Activated CD8-positive, alpha-beta memory T cell treated with anti-CD3 and anti-CD28 coated beads, Interleukin-2, amount 50 U/mL, for 24 hours (primary cell): ENCODE results near the gene ADAMTS17.
"Not testable (repeated sequence)": the region's sequence is repeated elsewhere in the genome, so short reads cannot be mapped to it uniquely, and the experiment has no call there.

Source experiments
- DNase-seq: peaks from one replicate; pipeline ENCODE4 v3.0.0-alpha.2; 2020; ENCODE audit errors: extremely low read depth

ADAMTS17 gene

DNA sequence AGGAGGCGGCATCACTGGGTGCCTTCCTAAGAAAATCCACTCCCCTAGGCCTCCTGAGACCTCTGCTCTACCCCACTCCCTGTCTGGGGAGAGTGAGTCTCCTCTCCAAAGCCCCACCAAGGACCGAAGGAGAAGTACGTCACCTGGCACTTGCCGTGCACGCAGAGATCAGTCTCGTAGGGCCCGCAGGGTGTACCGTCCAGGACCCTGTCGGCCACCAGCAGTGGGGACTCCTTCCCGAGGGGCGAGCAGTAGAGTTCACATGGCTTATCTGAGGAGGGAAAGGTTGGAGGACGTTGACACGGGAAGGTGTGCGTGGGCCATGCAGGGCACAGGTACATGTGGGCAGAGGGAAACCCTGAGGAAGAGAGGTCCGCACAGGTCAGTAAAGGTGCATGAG lies 232.9 kb downstream of the ADAMTS17 start:
- DNase-seq = no peak

DNA sequence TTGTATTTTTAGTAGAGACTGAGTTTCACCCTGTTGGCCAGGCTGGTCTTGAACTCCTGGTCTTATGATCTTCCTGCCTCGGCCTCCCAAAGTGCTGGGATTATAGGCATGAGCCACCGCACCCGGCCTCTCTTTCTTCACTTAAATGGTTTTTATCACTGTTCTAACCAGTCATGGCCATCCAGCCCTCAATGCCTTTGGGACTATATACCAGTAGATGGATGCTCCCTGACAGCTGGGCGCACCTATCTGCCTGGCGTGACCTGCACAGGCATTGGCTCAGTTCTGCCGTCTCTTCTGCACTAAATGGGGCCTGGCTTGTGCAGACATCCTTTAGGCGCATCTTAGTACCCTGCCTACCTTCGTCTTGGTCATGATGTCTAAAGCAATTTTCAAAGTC lies 233.4 kb downstream of the ADAMTS17 start:
- DNase-seq = no peak

DNA sequence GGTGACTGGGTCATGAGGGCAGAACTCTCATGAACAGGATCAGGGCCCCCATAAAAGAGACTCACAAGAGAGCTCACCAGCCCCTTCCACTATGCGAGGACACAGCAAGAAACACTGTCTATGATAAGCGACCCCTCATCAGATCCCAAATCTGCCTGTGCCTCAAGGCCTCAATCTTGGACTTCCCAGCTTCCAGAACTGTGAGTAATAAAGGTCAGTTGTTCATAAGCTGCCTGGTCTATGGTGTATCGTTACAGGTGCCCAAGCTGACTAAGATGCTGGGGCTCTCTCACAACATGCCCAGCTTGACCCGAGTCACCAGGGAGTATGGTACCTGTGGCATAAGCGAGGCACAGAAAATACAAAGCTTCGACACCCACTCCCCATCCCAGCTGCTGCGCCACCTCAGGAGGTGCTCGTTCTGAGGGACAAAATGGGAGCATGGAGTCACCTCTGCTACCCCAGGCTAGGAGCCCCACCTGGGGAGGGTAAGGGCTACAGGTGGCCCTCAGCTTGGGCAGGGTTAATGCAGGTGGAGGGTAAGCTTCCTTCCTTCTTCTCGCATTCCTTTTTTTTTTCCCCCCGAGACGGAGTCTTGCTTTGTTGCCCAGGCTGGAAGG lies 234.1 kb downstream of the ADAMTS17 start:
- no peak for DNase-seq

DNA sequence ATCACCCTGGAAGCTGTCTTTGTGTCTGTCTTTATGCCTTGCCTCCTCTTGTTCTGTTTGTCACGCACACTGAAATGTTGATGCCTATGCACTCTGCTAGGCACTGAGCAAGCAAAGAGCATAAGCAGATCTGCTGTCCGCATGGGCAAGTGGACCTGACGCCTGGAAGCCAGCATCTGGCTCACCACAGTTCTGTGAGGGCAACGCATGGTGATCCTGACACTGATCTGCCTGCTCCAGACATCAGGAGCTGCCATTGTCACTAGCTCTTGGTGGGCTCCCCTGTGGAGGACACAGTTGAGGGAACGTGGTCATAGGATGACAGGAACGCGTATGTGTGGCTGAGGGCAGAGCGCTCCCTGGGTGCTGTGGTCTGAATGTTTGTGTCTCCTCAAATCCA lies 234.6 kb downstream of the ADAMTS17 start:
- no peak for DNase-seq

DNA sequence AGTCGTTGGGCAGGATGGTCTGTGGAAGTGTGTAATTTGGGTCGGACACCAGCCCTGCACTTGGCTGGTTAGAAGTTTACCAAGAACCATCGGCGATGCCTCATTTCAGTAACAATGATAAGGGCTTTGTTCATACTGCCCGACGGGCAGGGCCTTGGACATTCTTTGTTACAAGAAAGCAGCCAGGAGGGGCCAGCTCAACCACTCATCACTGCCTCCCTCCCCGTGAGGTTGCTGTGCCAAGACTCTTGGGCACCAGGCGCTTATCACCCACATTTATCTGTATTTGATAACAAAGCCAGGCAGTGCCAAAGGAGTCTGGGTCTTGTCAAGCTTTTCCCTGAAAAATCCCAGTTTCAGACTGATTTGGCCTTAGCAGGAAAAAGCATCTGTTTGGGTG lies 235.0 kb downstream of the ADAMTS17 start:
- no peak for DNase-seq

DNA sequence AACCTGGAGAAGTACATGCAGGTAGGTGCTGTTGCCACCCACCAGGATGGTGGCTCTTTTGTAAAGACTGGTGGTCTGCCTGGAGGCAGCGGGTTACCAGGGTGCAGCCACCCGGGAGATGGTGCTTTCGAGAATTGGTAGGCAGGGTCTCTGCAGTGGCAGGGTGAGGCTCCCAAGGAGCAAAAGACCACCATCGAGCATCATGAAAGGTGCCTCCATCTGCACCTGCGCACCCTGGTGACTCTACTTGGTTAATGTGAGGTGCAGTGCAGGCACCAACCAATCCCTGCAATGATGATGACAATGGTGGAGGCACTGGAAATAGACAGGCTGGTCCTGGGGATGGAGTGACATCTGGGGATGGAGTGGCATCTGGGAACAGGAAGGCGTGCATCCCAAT lies 236.7 kb downstream of the ADAMTS17 start:
- no peak for DNase-seq

DNA sequence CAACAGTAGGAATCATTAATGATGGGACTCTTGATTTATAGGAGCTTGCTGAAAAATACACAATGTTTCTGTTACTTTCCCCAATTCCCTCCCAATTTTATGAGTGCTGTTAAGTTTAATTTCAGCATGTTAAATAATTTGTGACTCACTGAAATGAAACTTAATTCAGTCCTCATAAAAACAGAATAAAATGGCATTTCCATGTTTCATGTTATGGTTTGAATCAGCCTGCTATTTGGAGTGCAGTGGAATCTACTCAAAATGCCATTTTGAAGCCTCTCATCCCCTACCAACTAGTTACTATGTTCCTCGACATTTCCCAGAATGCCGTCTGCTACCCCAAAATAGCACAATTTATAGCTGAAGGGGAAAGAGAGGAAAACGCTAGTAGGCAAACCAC lies 237.5 kb downstream of the ADAMTS17 start:
- no peak for DNase-seq

DNA sequence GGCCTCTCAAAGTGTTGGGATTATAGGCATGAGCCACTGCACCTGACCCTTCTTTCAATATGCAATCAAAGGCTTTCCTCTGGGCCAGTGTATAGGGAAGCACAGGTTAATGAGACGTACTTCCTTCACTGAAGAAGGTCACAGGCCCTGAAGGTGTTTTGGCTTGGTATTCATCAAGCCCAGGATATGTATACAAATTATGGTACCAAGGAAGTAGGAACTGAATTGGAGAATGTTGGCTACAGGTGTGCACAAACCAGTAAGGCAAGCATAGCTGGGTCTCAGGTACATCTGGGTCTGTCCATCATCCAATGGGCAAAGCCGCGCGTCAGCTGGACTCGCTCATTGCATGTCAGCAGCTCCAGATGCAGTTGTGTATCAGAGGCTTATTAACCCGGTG lies 237.9 kb downstream of the ADAMTS17 start:
- DNase-seq = no peak

DNA sequence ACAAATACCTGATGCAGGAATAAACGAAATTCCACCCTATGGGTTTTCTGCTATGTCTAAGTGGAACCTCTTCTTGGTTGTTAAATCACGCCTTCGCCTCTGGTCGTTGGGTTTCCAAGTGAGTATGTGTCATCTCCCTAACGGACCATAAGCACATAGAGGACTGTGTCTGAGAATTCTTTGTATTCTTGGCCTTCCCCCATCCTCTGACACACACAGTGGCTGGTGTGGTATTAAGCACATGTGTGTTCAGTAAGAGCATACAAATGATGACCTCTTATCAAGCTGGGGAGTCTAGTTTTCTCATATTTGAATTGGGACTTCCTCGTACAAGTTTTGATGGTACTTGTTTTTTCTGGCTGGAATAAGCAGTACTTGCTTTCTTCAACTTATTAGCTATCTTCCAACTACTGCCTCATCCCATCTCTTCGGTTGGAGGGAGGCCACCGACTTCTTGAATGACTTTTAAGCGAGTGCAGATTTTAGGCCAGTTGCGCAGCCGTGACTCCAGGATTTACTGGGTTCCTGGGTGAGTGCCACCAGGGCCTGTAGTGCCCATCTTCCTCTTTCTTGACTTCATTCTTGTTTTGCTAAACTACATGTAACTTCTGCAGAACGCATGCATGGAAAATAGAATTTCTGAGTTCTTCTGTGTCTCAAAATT lies 240.2 kb downstream of the ADAMTS17 start:
- no peak for DNase-seq

DNA sequence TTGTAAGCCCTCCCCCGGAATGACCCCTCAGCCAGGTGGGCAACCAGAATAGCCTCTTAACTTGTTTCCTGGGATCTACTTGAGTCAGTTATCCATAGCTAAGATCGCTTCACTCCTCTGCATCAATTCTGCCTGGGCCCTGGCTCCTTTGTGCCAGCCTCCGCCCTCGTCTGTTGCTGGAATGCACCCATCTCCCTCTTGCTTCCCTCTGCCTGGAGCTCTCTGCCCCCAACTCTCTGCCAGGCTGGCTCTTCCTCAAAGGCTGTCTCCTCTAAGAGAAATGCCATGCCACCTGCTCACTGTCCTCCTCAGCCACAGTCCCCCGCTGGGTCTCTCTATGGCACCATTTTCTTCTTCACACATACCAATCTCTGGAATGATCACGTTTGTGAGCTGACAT lies 240.8 kb downstream of the ADAMTS17 start:
- DNase-seq = no peak

DNA sequence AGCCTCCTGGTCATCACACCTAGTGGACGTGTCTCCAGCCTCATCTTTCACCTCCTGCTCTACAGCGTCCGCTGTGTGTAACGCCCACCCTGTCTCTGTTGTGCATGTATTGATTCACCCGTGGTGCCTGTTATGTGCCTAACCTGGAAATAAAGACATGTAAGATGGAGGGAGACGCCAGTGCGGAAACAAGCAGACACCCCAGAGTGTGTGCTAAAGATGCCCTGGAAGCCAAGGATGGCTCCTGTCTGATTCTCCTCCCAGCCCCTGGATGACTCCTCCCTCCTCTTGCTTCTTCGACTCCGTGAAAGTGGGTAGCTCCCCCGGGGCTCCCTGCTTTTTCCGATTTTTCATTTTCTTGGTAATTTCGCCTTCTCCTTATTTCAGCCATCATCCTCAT lies 241.8 kb downstream of the ADAMTS17 start:
- no peak for DNase-seq

DNA sequence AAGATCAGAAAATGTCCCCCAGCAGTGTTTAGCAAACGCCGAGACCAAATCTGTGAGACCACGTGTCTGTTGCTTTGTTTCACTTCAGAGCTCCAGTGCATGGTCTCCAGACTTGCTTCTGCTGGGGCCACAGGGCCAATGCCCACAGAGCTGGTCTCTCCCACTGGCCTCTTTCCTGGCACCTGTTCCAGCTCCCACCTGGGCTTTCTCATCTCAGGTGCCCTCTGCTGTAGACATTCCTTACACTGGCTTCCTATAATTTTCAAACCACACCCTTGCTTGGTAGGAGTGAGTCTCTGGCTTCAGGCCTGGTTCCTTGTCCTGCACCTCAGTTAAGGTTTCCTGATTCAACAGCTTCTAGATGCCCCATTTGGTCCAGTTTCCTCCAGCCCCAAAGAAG lies 243.1 kb downstream of the ADAMTS17 start:
- no peak for DNase-seq

DNA sequence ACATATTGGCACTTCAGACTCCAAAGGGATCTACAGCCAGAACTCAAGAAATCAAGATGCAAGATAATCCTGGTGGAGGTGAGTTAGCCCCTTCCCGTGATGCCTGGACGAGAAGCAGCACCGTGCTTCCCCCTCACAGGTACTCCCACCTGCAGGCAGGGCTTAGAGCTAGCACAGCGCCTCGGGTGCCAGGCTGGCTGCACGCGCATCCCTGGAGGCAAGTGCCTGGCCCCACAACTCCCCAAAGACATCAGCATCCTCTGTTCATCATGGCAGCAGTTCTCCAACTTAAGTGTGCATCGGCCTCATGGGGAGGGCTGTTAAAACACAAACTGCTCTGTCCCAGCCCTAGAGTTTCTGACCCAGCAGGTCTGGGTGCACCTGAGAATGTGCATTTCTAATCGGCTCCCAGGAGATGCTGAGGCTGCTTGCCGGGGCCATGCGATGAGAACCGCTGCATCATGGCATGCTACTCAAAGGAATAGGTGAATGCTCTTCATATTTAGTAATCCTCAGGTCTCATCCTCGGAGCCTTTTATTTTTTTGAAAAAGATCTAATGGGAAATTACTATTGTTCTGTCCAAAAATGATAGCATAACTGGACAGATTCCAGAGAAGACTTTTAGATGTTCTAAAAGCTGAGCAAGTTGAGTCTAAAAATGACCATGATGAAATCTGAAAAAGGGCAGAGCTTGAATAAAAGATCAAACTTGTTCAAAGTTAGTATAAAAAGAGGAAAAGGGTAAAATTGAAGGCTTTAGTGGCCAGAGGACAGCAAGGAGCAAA lies 244.2 kb downstream of the ADAMTS17 start:
- DNase-seq = no peak

DNA sequence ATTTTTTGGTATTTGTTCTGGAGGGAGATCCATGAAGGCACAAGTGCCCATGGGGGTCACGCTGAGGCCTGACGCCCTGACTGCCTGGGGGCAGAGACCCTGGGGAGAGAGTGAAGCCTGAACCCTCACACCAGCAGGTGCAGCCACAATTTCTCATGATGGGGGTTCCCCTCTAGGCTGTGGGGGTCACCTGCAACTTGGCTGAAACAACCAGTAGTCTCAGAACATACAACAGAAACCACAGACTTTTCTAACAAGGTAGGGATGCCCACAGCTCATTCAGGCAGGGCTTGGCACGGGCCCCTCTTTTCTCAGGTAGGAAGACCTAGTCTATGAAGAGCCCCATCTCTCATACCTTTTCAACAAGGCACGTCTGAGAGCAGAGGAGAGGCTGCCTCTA lies 245.1 kb downstream of the ADAMTS17 start:
- DNase-seq = no peak

DNA sequence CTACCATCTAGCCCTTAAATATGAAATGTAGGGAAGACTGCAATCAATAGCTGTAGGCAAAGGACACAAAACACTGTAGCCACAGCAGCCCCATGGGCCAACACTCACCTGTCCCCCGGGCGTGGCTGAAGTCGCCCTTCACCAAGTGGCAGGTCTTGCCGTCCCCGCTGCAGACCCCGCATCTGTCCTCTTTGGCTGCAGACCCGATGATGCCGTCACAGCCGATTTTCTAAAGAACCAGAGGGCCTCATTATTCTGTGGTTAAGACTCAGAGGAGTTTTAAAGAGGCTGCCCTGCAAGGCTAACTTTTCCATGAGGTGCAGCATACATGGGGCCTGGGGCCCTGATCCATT lies 245.6 kb downstream of the ADAMTS17 start:
- DNase-seq = no peak

DNA sequence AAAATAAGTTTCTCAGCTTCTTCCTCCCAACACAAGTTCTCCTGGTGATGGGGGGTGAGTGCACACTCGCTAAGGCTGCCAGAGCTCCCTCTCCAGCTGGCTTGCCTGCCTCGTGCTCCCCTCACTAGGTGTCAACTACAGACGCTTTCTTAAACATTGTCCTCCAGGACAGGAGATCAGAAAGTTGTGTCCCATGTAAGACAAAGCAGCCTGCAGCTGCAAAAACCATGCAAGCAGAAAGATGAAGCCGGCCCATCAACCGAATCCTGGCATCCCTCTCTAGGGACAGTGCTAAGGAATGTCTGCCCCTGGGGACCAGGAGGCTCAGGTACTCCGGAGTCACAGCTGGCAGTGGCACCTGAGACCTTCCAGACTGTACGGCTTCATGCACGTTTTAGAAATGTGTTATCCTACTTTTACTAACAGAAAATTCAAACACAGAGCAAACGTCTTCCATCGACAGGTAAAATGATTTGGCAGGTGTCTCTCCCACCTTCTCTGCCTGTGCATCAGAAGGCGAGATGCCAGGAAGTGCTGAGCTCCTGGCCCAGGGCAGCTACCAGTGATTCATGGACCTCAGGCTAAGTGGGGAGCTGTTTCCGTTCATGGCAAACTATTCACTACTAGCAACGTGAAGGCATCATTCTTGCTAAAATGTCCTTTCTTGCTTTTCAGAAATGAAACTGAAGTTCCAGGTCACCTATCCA lies 246.1 kb downstream of the ADAMTS17 start:
- no peak for DNase-seq

DNA sequence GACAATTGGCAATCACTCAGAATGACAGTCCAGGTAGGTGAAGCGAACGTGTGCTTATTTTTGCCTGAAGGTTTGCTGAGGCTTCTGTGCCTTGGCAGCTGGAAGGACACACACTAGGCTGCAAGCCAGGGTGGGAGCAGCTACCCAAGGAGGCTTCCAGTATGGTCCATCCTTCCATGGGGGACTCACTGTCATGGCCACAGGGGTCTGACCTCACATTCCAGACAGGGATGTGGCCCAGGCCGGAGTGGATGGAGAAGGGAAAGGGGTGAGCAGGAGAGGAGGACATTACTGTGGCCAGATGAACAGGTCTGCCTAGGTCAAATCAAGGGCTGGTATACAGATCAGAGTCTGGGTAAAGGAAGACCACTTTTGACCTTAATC lies 247.7 kb downstream of the ADAMTS17 start:
- no peak for DNase-seq

DNA sequence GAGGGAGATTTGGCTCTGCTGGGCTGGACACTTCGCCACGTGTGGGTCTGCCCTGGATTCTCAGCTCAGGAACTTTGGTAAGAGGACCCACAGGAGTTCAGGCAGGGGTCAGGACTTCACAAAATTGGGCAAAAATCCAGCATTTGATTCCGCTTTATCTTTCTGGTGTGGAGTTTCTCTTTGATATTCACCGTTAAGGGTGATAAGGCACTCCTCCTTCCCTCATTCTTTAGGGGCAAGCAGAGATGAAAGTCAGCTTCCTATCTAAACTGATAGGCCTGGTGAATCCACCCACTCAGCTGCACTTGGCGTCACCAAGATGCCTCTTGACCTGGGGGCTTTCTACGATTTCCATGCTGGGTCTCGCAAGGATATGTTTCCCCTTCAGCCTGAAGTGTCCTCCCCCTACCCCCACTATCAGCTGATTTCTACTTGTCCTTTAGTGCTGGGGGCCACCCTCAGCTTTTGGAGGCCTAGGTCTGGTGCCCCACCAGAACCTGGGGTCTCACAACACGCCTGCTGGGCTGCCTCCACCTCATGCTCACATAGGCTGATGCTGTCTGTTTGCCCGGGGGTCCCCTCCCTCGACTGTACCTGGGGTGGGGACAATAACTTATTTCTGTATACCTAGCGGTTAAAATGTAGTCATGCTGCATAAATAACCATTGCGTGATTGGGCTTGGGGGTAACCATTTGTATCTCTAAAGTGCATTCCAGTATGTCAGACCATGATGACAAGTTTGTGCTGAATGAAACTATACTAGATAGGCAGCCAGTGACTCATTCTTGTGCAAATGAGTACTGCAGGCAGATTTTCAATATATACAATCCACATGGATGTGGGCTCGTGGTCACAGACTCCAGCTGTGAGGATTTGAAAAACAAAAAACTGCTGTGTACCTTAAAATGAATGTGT lies 248.3 kb downstream of the ADAMTS17 start:
- DNase-seq = no peak

DNA sequence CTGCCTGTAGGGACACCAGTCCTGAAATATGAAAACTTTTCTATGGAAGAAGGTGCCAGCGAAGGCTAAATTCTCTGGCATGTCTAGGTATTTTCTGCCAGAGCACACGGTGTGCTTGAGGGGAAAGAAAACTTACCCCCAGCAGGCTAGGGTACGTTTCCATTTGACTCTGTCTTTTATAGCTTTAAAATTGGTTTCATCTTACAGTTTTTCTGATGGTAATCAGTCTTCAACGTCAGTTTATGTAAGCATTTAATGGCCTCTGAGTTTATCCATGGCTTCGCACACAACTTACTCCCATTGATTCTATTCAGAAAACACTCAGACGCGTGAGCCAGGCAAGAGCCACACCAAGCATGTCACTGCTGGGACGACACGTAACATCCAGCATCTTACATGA lies 249.7 kb downstream of the ADAMTS17 start:
- no peak for DNase-seq

DNA sequence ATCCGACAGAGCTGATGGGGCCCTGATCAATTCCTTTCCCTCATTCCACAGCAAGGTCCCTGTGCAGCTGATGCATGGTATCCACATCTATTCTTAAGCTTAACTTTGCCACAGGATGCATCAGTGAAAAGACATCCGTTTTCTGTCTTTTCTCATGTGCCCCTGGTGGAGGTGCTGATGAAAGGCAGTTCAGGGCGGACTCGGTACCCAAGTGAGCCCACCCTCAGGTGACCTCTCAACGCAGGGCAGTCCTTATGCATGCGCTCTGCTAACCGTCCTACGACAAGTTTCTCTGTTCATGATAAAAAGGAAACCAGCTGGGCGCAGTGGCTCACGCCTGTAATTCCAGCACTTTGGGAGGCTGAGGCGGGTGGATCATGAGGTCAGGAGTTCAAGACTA lies 251.4 kb downstream of the ADAMTS17 start:
- DNase-seq = no peak

DNA sequence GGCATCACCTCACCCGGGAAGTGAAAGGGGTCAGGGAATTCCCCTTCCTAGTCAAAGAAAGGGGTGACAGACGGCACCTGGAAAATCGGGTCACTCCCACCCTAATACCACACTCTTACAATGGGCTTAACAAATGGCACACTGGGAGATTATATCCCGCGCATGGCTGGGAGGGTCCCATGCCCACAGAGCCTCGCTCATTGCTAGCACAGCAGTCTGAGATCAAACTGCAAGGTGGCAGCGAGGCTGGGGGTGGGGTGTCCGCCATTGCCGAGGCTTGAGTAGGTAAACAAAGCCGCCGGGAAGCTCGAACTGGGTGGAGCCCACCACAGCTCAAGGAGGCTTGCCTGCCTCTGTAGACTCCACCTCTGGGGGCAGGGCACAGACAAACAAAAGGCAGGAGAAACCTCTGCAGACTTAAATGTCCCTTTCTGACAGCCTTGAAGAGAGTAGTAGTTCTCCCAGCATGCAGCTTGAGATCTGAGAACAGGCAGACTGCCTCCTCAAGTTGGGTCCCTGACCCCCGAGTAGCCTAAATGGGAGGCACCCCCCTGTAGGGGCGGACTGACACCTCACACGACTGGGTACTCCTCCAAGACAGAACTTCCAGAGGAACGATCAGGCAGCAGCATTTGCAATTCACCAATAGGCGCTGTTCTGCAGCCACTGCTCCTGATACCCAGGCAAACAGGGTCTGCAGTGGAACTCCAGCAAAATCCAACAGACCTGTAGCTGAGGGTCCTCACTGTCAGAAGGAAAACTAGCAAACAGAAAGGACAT lies 257.5 kb downstream of the ADAMTS17 start:
- DNase-seq = not testable (repeated sequence)
